GM18868 (cell line): ENCODE measurements around the gene DSCAML1.

Experiments used
- ATAC-seq: cut with Tn5 transposase; IDR thresholded peaks from one replicate; pipeline ENCODE4 v1.9.1; 2021; ENCODE audit warnings: mild to moderate bottlenecking, moderate library complexity; ENCODE audit not compliant: unreplicated experiment

The DSCAML1 gene

DNA sequence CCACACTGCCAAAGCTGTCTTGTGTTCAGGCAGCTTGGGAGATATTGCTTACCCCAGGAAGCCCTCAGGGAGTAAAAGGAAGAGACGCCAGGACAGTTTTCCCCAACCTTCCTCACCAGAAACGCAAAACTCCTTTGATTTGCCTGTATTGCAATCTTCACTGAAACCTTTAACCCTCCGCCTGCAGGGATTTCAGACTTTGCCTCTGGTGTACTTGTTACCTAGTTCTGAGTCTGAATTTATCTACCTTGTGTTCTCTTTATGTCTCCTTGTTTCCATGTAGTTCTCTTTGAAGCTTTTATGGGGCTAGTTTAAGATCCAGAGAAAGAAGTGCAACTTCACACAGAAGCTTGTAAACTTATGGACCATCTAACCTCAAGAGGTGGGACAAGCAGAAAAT is 154.2 kb downstream of the DSCAML1 start:
- no peak for ATAC-seq

DNA sequence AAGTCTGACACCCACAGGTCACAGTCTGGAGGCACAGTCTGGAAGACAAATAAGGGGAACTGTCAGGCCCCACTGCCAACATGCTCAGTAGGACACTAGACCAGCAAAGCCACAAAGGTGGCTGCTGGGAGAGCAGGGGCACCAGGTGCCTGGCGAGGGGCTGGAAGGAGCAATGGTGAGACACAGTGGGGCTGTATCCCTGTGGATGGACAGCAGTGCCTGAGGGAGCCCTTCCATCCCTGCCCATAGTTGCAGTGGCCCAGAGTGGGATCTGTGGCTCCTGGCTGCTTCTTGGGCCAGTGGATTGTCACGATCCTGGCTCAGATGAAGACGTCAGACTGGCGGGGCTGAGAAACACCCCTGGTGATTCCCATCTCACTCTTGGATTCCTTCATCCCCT is 154.6 kb downstream of the DSCAML1 start:
- ATAC-seq, result no peak

DNA sequence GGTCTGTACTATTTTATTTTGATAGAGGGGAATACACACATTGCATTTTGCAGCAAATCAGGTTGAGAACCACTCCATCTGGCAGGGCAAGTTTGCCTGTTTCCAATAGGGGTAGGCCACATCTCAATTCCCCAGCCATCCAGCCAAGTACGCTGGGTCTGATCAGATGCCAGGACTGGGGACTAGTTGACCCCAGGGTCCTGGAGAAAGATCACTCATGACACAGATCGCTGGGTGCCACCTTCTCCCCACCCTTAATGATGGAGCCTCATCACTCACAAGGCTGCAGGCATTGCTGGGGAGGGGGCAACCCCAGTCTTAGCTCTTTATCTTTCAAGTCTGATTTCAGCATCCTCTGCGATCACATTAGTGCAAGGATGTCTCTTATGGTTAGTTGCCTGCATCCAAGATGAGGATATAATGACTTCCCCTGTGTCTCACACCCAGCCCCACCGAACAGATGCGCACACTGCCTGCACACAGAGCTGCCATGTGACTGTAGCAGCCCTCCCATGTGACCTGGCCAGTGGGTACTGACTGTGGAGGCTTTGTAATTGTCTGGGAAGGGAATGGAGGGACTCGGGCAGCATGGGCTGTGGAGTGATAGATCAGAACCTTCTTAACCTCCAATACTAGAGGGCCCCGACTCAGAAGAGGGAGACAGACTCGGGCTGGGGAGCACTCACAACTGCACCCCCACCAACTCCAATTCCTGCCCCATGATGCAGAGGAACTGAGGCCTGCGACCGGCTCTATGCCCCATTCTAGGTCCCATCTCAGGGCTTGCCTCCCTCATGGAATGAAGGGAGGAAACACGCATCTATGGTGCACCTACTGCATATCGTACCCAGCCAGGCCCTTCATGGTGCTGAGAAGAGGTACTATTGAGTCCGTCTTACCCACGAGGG is 155.8 kb downstream of the DSCAML1 start:
- ATAC-seq, result no peak

DNA sequence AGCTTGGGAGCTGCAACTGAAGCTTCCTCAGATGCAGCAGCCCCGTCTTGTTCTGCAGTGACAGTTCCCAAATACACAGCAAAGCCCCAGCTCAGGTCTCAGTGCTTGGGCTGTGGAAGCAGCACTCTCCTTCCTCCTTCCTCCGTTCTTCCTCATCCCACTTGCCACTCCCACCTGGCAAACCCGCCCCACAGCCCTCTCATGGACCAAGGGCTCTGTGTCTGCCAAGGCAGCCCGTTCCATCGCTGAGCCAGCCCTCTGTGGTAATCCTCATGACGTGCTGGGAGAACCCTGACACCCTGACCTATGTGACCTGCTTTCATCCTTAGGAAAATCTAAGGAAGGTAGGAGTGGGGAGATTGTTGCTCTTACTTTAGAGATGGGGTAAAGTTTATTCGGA is 157.0 kb downstream of the DSCAML1 start:
- no peak for ATAC-seq

DNA sequence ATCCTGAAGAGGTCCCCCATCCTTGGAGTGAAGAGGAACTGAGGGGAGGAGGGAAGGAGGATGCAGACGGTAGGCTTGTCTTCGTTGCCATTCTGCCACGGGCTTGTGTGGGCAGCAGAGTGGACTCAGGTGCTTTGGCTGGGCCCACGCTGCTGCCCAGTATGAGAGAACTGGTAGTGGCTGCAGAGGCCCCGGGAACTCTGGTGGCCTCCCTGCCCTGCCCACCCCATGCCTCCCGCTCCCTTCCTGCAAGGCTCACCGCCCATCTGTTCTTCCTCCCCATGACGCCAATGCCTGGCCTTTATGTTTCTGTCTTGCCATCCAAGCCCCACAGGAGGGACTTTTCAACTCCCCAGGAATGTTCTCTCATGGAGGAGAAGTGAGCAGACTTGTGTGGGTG is 157.4 kb downstream of the DSCAML1 start:
- no peak for ATAC-seq

DNA sequence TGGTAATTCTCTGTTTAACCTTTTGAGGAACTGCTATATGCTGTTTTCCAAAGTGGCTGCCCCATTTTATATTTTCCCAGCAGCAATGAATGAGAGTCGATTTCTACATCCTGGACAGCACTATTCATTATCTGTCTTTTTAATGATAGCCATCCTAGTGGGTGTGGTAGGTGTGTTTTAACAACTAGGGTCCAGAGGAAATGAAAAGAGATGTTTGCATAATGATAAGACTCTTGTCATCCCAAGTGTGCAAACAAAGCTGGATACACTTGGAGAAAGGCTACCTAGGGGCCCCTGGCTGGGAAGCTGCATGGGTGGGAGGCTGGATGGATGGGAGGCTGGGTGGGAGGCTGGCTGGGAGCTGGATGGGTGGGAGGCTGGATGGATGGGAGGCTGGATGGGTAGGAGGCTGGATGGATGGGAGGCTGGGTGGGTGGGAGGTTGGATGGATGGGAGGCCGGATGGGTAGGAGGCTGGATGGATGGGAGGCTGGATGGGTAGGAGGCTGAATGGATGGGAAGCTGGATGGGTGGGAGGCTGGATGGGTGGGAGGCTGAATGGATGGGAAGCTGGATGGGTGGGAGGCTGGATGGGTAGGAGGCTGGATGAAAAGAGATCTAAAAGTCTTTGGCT is 158.0 kb downstream of the DSCAML1 start:
- no peak for ATAC-seq

DNA sequence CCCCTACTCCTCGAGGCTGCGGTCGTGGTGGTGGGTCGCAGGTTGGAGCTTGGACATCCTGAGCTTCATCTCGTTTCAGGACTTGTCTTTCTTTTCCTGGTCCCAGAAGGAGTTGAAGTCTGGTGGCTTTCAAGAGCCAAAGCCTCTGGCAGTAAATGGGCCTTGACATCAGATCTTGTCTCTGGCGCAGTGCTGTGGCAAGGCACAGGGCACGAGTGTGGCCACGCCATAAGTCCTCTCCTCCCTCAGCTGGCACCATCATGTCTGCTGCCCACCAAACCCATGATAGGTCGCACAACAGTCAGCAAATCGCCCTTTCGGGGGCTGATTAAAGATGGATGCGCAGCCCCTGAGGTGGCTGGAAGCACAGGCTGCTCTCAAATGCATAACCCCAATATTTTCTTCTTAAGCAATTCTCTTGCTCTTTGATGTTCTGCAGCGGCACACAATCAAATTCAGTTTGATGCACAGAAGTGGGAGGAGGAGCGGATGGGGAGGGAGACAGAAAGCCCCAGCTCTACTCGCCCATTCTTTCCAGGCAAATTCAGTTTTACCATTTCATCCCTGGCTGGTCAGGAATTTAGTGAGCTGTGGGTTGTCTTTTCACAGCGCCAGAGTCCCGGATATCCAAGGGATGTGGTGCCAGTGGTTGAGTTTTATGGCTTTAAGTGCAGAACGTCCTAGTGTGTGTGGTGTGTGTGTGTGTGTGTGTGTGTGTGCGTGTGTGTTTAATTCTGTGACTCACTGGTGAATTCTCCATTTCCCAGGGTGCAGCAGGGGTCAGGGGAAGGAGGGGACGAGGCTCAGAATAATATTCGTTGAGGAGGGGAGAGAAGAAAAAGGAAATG is 162.0 kb downstream of the DSCAML1 start:
- ATAC-seq, result no peak

DNA sequence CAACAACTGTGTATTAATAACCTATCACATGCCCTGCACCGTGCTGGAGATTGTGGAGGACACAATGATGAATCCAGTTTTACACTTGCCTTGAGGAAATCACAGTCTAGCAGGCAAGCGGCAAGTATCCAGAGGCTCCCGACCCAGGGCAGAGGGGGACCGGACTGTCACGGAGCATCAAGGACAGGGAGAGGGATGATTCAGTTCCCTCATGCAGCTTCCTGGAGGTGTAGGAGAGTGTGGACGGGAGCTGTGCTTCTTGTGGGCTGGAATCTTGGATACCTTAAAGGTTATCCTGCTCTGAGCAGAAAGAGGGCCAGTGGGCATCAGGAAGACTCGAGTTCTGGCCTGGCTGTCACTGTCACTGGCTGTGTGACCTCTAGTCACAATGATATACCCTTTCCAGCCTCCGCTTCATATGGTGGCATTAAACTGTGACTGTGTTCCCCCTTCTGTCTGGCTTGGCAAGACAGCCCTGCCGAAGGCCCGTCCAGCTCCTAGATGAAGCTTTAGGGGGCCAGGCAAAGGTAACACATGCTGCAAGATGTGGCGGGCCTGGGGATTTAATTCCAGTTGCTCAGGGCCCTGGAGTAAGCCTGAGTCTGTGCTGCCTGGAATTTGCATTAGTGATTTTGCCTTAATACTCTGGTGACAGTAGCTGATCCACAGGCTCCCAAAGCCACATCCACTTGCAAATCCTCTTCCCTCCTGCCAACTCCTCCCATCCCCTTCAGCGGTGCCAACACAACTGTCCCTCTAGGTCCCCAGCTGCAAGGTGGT is 162.8 kb downstream of the DSCAML1 start:
- ATAC-seq, result no peak

DNA sequence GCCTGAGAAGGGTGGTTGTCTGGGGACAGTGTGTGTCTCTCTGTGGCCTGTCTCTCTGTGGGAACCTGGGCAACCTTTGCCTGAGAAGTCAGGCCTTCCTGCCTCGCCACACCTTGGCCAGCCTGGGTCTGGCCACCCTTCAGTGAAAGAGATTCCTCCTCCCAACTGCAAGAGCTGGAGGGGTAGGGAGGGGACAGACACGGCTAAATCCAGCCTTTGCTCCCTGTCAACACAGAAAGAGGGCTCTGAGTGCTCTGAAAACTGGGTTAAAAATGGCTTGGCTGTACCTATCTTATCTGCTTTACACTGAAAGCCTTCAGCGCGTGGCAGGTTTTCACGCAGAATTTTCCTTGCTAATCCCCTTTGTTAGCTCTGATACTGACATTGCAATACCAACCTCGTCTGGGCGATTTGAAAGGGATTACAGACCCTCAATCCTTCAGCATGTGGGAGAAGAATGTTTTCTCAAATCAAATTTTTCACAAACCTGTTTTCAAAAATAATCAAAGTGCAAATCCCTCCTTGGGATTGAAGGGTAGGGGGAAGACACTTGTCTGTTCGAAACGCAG is 163.7 kb downstream of the DSCAML1 start:
- no peak for ATAC-seq

DNA sequence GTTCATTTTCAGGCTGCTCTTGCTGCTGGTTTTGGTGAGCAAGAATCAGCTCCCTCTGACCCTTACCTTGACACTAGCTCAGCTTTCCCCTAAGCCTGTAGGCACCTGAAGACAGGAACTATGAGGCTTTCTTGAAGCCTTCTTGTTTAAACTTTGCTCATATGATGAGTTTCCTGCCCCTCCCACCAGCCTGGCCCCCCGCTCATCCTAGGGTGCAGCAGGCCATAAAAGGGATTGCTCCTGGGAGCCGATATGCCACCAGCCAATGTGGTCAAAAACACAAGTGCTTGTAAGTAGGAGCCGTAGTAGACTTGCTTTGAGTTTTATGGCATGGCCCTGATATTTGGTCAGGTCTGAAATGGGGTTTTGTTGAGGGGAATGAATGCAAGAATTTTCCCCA is 164.7 kb downstream of the DSCAML1 start:
- ATAC-seq, result no peak

DNA sequence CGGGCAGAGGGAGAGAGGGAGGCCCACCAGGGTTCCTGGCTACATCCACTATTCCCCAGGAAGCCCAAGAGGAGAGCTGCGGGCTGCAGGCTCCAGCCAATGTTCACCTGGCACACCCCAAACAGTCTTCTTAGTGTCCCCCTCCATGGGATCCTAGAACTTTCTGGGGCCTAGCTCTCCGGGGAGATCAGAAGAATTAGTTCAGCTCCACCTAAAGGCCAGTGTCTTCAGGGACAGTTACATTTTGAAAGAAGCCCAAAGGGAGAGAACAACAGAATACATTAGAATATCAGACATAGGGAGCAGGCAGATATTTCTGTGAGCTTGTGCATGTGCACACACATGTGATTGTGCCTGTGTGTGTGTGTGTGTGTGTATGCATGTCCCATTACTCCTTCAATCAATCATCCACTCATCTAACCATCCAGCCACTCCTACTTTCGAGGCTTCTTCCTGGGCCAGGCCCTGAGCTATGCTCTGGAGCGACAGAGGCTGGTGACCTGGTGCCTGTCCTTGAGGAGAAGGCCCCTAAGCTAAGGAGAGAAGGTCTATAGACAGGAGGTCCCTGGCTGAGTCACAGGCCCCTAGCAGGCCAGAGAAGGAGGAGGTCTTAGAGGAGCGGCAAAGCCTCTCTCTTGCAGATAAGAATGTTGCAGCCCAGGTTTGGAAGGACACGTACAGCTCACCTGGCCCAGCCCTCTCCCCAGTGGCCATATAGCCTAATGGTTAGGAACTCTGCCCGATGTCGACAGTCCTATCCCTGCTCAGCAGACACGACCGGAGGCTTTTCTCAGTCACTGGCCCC is 165.5 kb downstream of the DSCAML1 start:
- no peak for ATAC-seq

DNA sequence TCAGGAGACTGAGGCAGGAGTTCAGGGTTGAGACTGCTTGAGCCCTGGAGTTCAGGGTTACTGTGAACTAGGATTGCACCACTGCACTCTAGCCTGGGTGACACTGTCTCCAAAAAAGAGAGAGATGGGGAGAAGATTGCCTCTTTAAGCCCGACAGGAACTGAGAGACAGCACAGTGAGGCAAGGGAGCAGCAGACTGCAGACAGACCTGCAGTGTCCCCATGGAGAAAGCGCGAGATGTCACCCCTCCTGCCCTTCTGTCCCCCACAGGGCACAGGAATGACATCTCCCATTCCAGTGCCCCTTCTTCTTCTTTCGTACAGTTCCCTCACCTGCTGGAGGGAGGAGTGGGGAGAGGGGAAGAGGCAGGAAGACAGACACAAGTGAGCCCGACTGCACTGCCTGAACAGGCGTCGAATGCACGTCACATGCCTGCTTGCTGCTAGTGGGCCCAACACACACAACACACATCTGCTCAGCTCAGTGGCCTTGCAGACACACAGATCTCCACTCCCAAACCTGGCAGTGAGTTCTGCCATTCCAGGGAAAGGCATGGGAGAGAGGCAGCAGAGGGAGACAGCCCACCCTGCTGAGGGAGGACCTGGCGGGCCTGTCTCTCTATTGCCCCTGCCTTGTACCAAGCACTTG is 167.0 kb downstream of the DSCAML1 start:
- ATAC-seq, result no peak

DNA sequence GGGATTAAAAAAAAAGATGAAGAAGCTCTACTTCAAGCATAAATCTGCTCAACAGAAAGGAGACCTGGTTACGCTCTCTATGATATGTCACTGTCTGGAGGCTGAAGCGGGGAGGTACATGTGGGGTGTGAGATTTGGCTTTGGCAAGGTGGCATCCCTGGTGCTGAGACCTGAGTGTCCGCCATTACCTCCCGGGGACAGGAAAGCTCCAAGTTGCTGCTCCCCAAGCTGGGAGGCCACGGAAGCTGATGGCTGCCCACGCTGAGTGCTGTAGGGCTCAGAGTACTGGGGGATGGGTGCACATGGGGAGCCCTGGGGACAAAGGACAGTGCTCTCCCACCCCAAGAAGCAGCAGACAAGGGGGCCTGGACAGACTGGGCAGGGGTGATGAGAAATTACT is 167.9 kb downstream of the DSCAML1 start:
- ATAC-seq, result no peak

DNA sequence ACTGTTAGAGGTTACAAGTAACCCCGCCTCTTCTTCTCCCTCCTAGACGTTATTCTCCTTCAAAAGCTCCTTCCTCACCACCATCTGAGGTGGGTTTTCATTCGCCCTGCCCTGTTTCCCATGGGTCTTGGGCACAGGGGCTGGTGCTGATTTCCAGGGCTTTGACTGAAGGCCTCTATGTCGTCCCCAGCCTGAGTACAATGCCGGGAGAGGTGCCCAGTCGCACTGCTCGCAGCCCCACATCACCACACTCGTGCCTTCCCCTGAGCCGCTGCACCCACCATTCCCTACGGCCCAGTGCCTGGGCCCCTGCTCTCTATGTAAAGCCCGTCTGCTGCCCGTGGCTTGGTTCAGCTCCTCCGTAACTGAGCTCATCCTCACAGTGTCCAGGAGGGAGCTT is 169.8 kb downstream of the DSCAML1 start:
- ATAC-seq, result no peak

DNA sequence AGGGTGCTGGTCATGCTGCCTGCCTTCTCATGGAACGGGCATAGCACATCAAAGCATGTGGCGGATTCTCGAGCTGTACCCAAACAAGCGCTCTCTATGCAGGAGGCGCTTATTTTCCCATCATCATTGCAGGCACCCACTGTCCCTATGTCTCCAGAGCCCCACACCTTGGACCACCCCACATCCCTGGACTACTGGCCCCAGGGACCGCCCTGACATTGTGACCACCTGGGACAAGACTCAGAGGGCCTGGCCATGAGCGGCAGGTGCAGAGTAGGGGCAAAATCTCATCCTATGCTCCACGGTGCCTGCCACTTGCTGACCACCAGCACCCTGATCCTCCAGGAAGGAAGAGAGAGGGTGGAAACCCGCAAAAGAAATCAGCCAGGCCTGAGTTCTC is 170.4 kb downstream of the DSCAML1 start:
- no peak for ATAC-seq

DNA sequence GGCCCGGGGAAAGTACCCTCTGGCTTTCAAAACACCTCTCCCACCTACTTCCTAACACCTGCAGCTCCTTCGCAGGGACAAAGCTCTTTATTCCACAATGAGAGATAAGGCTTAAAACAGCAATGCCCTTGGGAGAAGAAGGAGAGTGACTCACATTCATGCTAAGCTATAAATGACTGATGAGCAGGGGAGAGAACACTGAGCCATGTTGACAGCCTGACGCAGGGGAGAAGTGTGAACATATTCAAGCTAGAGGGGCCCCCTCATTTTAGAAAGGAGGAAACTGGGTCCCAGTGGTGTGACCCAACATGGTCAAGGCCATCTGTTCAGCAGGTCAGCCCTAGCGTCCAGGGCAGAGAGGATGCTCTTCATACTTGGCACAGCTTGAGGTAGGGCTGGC is 171.8 kb downstream of the DSCAML1 start:
- ATAC-seq, result no peak

DNA sequence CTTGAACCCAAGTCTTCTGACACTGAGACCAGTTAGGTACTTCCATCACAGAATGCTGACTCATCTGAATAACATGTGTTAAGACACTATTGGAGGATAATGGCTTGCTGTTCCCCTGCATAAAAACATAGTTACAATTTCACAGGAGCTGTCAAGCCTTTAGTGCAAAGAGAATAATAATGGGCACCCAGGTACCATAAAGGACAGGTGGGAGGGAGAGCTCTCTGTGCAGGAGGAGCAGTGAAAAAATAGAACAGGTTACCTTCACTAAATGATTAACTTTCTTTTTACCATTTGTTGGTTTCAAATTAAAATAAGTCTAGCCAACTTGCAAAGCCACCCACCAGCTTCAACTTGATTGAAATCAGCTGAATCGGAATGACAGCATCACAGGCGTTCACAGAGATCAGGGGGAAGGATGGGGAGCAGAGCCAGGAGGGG is 173.2 kb downstream of the DSCAML1 start:
- ATAC-seq, result no peak

DNA sequence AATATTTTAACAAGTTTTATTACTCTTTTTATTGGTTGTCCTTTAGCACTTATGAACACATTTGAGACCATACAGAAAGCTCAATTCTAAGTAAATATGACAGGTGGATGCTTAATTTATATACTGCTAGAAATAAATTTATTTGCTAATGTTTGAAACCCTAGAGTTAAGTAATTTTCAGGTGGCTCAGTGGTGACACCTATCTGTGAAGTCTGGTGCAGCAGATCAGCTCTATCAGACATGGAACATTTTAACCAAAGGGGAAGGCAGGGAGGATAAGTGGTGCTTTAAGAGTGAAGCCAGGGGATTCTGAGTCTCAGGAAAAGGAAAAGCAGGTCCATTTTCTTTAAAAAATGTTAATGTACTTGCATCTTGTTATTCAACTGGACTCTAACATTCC is 175.8 kb downstream of the DSCAML1 start:
- no peak for ATAC-seq

DNA sequence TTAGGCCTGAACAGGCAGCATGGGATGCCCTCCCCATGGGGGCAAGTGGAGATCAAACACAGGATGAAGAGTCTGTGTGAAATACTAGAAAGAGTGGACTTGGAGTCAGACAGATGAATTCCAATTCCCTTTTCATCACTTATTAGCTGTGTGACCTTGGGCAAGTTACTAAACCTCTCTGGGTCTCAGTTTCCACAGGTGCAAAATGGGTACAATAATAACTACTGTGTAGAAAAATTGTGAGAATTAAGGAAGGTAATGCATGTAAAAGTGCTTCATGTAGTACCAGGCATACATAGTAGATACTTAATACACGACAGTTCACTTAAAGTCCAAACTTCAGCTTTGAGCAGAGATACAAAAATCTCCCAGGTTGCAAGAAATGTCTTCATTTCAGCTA is 176.4 kb downstream of the DSCAML1 start:
- no peak for ATAC-seq
